Activated CD8-positive, alpha-beta memory T cell treated with anti-CD3 and anti-CD28 coated beads for 4 hours (primary cell): ENCODE data around the gene SGCB.

Experiments used
- DNase-seq, 2 donors: peaks; one replicate each; pipeline ENCODE4 v3.0.0-alpha.2; 2020; ENCODE audit warnings: low read depth in 2 of 2

Gene SGCB

GRCh38 chr4:52019936-52020657 lies 18.0 kb downstream of the SGCB start, which contains the start of gene LRRC66:
Gene LRRC66, minus strand, starts transcription at chr4:52020363. Its CDS starts 2,750 bp downstream, at chr4:52017613.
- no peak for DNase-seq

DNA sequence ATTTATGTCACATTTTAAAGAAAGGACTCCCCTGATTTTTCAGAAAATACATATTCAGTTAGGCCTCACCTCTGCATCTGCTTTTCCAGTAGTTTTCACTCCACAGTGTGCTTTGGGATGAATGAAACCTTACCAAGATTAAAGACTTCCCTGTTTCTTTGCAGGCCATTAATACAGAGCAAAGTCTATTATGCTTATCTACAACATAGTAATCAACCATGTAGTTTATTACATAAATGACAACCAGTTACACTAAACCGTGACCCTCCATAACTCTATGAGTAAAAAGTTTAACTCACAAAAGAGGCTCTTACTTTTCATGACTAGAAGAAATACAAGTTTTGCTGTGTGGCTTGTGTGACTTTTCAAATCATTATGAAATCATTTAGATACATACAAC lies 20.3 kb downstream of the SGCB start:
- no peak for DNase-seq

DNA sequence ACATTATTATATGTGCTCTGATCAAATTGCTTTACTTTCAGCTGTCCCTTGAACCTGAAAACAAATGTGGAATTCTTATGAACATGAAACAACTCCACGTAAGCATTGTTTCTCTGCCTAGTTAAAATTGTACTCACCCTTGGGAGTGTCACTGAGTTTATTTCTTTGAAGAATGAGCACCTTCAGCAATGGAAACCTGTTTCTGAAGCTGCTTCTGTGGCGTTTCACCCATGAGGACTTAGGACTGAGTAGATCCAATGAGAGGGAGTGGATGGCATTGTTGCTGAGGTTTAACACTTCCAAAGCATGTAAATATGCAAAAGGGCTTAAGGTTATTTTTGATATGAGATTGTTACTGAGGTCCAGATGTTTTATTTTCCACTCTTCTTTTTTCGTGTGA lies 21.1 kb downstream of the SGCB start:
- no peak for DNase-seq

DNA sequence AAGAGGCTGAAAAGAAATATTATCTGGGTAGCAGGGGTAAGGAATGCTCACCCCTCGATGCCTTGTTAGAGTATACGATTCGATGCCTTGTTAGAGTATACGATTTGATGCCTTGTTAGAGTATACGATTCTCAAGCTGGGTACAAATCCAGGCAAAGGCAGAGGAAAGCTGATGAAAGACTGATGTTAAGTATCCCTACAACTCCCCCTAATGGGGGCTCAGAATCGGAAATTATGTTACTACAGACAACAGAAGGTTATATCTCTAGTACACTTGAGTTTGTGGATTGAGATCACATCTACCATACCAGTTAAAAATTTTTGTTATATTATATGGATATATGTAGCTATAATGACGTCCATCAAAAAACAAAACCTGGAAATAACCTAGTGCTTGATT lies 22.7 kb downstream of the SGCB start:
- no peak for DNase-seq

- DNase-seq, result no peak
Observed at GRCh38 chr4:52014903-52015302, 23.2 kb downstream of the SGCB start.

DNA sequence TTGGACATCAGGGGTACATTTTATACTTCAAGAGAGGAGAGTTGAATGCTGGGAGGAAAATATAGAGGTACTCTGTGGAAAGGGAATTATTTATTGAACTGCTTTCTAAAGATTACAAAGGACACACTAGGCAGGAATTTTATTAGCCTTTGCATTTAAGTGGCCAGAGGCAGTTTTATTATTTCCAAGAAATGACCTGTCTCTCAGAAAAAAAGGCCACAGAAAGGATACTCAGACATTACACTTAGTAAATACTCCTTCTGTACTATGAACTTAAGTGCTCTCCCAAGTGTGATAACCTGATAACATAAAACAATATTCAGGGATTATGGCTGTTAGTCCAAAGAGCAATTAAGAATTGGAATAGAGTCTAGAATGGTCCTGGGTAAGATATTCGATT lies 25.4 kb downstream of the SGCB start:
- no peak for DNase-seq

- no peak for DNase-seq
Observed at GRCh38 chr4:52010986-52011385, 27.1 kb downstream of the SGCB start.

DNA sequence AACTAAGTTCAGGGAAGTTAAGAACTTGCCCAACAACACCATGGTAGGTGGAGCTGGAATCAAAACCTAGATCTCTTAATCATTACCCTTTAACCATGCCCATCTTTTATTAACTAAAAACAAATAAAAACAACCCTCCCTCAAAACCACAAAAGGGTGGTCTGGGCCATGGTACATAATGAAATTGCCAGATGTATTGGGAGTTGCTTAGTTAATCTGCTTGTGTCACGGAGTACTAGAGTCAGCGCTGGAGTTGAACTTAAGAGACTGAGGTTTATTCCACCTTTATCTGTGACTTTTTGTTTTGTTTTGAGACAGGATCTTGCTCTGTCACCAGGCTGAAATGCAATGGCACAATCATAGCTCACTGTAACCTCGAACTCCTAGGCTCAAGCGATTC lies 31.2 kb downstream of the SGCB start:
- DNase-seq, result no peak

DNA sequence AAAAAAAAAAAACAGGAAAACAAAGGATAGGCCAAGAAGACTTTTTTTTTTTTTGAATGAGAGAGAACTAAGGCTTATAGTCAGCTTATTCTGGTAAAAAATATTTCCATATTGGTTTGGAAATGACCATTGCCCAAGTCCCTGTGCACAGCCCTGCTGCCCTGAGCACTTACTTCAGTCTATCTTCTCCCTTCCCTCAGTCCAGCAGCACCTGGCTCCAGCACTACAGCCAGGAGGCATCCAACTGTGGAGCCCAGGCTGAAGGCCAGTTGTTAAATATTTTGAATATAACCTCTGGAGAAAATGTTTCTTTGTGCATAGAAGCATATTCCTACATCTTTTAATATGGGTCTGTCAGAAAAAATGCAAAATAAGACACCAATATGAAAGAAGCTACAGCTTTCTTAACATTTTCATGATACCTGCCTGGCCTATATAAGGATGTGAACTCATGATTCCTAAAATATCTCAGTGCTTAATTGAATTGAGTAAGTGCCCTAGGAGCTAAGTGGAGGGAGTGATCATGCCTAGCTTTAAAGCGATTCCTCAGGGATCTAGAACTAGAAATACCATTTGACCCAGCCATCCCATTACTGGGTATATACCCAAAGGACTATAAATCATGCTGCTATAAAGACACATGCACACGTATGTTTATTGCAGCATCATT lies 32.4 kb downstream of the SGCB start:
- no peak for DNase-seq

DNA sequence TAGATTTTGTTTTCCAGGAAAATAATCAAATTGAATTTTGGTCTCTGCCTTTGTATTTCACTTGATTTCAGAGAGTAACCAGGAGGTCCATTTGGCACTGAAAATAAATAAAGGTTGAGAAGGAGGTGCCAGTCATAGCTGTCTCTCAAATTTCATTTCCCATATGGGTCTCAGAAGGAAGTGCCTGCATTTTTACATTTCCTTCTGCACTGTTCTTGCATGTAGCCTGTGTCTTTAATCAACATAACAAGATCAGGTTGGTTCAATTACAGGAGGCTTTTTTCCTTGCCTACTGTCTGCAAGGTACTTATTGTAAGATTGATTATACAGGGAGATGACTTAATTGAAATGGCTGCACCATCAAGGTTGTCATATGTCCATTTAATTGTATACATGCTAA lies 33.7 kb downstream of the SGCB start:
- no peak for DNase-seq

DNA sequence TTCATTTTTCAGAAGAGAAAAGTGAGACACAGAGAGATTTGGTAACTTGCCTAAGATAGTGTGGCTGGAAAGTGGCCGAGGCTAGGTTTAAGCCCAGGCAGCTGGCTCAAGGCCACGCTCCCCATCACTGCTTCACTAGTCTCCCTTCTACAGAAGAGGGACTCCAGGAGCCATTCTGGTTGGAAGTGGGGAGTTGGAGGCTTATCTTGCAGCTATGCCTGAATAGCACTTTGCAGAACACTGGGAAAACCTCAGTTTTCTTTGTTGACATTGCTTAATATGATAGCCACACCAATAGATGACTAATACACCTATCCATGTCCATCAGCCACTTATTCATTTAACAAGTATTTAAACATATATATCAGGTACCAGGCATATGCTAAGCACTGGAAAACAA lies 36.5 kb downstream of the SGCB start:
- no peak for DNase-seq

GRCh38 chr4:51999250-51999649 lies 38.8 kb downstream of the SGCB start:
- no peak for DNase-seq

- no peak for DNase-seq
Observed at GRCh38 chr4:51998837-51999236, 39.3 kb downstream of the SGCB start.

- no peak for DNase-seq
Observed at GRCh38 chr4:51997647-51998046, 40.5 kb downstream of the SGCB start.

DNA sequence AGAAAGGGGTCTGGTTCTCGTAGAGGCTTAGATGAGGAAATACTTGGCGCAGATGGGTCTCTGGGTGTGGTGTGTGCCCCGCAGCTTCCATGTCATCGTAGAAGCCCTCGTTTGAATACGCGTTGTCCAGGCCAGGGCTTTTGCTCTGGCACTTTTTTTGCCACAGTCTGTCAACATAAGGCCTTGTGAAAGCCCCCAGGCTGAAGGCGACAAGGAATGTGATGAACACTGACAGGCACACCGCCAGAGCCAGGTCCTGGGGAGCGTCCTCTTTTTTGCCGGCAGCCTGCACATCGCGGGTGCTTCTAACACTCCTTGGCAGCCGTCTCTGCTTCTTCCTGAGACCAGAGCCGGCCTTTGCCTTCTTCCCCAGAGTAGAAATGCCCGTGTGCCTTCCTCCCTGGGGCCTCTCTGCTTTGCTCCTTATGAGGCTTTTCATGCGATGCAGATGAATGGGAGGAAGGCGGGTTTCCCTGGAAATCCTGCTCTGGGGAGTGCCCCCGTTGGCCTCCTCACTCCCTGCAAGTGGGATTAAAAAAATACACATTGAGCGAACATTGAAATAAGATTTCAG lies 42.4 kb downstream of the SGCB start:
- DNase-seq, result no peak
